NCI-H1092 treated with DMSO at 0.1 percent for 48 hours (cell line): ENCODE data around the gene PKP2.

ENCODE experiments used
- DNase-seq: peaks from one replicate; lab custom pipeline; 2025; lab: John Stamatoyannopoulos, UW

PKP2 gene

DNA sequence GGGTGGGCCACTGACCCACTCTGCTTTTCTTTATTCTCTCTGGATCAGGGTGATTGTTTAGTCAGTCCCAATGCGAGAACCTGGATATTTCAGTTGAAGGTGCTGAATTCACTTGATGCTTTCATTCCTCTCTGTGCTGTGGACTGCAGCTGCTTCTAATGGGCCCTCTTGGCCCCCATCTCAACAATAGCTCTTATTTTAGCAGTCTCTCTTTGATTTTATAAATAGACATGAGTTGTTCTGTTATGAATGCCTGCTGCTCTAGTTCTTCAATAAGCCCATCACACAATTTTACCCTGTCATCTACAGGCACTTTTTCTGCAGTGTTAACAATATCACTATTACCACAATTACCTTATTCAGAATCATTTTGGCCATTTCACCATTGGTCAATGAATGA lies 86.7 kb downstream of the PKP2 start:
- DNase-seq: no peak

GRCh38 chr12:32809196-32809595 lies 87.4 kb downstream of the PKP2 start:
- no peak for DNase-seq

- no peak for DNase-seq
Measured at GRCh38 chr12:32804301-32804700, 92.3 kb downstream of the PKP2 start.

- DNase-seq: no peak
Measured at GRCh38 chr12:32801269-32801980, 95.2 kb downstream of the PKP2 start.

- no peak for DNase-seq
Measured at GRCh38 chr12:32794281-32794680, 102.3 kb downstream of the PKP2 start.

DNA sequence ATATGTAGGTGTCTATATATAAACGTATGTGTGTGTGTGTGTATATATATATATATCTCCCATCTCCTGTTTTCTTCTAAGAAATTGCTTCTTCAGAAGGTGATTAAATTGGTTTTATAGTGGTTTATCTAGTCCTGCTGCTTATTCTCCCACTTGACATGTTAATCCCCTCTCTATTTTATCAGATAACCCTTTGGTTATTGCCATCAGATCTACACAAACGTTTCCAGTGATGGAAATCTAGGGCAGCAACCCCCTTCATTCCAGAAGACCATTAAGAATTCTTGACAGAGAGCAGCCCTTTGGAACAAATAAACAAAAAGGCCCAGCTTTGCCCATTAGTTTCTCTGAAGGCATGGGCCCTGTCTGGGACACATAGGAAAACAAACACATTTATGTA lies 106.7 kb downstream of the PKP2 start:
- DNase-seq: no peak

DNA sequence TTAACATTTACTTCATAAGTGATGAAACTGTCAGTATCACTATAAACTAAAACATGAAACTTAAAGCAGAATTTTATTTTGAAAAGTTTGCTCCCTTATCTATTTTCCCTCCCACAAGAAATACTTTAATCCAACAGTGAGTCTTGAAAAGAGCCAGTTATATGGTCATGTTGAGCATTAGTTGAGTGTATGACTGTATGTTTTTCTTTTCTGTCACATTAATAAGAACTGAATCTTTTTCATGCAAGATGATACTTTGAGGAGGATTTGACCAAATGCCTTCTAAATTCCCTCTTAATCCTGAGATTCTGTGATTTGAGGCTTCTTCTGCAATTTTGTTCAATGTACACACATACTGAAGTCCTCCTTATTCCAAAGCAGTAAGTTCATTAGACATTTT lies 107.1 kb downstream of the PKP2 start:
- DNase-seq: no peak

DNA sequence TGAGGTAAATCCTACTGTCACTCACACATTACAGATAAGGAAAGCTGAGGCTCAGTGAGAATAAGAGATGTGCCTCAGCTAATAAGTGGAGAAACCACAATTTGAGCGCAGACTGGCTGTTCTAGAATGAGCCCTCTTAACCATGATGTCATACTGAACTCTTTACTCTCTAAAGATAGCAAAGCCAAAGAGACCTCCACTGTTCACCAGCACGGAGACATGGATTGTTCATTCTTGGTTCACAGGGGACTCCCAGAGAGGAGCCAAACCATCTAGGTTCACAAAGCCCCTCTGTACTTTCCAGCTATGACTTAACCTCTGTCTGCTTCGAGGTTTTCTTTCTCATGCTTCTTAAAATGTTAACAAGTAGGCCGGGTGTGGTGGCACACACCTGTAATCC lies 108.2 kb downstream of the PKP2 start:
- DNase-seq: no peak

- no peak for DNase-seq
Measured at GRCh38 chr12:32785557-32785956, 111.0 kb downstream of the PKP2 start.

- DNase-seq: no peak
Measured at GRCh38 chr12:32783029-32783428, 113.5 kb downstream of the PKP2 start.

DNA sequence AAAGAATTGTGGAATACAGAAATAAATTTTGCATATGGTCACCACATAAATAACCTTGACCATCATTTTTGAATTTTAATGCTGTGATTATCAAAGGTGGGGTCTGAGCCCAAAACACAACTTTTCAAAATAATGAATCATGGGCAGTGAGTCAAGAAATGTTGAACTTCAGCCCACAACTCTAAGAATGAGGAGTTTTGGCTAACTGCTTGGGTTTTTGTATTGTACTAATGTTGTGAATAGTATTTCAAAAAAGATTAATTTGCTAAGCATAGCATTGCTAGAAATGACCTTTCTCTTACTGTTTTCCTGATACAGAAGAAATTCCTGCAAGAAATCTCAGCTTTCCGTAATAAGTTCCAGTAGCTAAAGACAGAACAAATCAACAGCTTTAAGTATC lies 116.5 kb downstream of the PKP2 start:
- no peak for DNase-seq

- no peak for DNase-seq
Measured at GRCh38 chr12:32777691-32778175, 118.8 kb downstream of the PKP2 start.

GRCh38 chr12:32777159-32777558 lies 119.4 kb downstream of the PKP2 start:
- DNase-seq: no peak

DNA sequence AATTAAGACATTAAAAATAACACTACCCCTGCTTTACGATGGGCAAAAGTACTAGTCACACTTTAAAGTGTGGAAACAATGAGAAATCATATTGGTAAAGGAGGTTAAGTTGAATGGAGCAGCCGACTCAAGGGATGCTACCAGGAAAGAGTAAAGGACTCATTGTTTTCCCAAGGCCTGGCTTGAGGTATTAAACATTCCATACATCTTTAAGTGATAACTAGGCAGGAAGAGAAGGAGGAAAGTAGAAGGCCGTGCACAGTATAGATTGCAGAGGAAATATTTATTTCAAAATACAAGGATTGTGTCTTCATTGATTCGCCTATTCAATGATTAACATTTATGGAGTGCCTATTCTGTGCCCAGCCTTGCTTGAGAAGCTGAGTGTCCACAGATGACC lies 120.3 kb downstream of the PKP2 start:
- DNase-seq: no peak

DNA sequence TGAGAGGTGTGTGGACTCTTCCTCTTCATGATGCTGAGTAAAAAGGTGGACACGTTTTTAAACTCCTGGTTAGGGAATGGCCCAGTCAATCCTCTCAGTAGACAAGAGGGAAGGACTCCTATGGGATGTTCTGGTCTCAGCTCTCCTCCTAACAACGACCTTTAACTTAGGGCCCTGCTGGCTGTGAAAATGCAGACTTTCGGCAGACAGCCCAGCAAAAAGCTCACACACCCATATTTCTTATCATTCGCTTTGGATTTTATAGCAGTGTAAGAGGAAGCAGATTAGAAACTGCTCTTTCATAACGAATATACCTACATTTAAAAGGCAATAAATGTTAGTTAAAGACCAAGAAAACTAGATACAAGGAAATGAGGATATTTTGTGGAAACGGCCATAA lies 122.9 kb downstream of the PKP2 start:
- no peak for DNase-seq

DNA sequence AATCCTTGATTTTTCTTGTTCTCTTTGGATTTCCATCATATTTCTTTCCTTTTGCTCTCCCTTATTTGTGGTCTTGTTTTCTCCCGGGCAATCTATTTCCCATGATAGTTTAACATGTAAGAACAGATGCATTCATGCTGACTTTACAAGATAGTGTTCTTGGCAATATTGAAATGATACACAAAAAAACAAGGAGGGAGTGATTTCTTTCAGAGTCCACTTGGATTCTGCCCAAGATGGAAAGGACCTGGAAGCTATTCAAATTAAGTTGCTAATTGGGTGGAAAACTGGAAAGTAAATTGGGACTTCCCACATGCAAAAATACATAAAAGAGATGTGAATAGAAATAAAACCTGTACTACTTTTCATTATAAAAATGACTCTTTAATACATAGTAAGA lies 126.4 kb downstream of the PKP2 start:
- DNase-seq: no peak

- DNase-seq: no peak
Measured at GRCh38 chr12:32768518-32768917, 128.1 kb downstream of the PKP2 start.

- no peak for DNase-seq
Measured at GRCh38 chr12:32765906-32766305, 130.7 kb downstream of the PKP2 start.

- no peak for DNase-seq
Measured at GRCh38 chr12:32761716-32762115, 134.9 kb downstream of the PKP2 start.

DNA sequence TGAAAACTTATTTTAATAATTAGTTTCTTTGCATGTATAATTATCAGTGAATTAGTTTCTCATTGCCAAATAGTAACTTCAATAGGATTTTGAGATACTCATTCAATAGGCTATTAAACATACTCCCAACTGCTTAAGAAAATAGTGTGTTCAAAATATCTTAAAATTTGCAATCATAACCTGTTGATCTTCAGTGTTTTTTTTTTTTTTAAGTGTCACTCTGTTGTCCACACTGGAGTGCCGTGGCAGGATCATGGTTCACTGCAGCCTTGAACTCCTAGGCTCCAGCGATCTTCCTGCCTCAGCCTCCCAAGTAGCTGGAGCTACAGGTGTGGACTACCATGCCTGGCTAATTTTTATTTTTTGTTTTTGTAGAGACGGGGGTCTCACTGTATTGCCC lies 139.4 kb downstream of the PKP2 start:
- DNase-seq: no peak

- DNase-seq: no peak
Measured at GRCh38 chr12:32756476-32757066, 140.0 kb downstream of the PKP2 start.

GRCh38 chr12:32755654-32756475 lies 140.7 kb downstream of the PKP2 start, which contains the start of gene YARS2:
TSS of gene YARS2 (minus strand) at chr12:32755897. CDS start at chr12:32755874, 23 bp downstream.
- DNase-seq: peak; percentile 97
